ENCODE data around the gene RTN4. TPM values are rescaled to one million over a fixed set of nuclear protein-coding genes. Genes with fewer than 3 reads are reported as not detected.

The RTN4 gene
- total and polyA plus RNA-seq, 4 donors: 168 to 311 (median 230) TPM

- WGBS, 2 donors: 88 to 91% methylated on average over 7 of the region's 7 CpGs
- no peak overlapping the region for H3K27ac ChIP-seq (ENCODE audit: low read depth in 1 of 2, low read length in 1 of 2)
- H3K36me3 ChIP-seq (ENCODE audit: control insufficient read depth in 4 of 4, insufficient read depth in 4 of 4, low read length in 4 of 4): no peaks in the 10 kb centered on the region
- H3K4me1 ChIP-seq (ENCODE audit: control insufficient read depth in 5 of 5, insufficient read depth in 5 of 5, low read length in 5 of 5): peaks cover 0 to 4% (median 0%) of the 10 kb centered on the region in 5 donors
- no peak overlapping the region for H3K9ac ChIP-seq (ENCODE audit: insufficient read depth in 1 of 2, low read length in 2 of 2)
- no peak for TF ChIP-seq CTCF (IDR thresholded peaks at IDR 0.05; ENCODE audit: control extremely low read depth, extremely low read depth)
- no peaks in the 10 kb centered on the region for H3K27me3 ChIP-seq (ENCODE audit: control insufficient read depth in 3 of 3, insufficient read depth in 3 of 3, low read length in 2 of 3)
- ATAC-seq (ENCODE audit: insufficient read depth, low FRiP score) (no peak), DNase-seq (no peak)
- no peak overlapping the region for H3K4me3 ChIP-seq
- peaks cover 0 to 5% (median 3%) of the 10 kb centered on the region in 4 donors for H3K9me3 ChIP-seq (ENCODE audit: control insufficient read depth in 4 of 4, insufficient read depth in 3 of 4, low read length in 3 of 4)
Measured at GRCh38 chr2:54939446-54940118, 110.7 kb downstream of the RTN4 start.

GRCh38 chr2:54936766-54937165, 113.5 kb downstream of the RTN4 start:
- H3K36me3 ChIP-seq (ENCODE audit: control insufficient read depth in 4 of 4, insufficient read depth in 4 of 4, low read length in 4 of 4): no peaks in the 10 kb centered on the region
- H3K9me3 ChIP-seq (ENCODE audit: control insufficient read depth in 4 of 4, insufficient read depth in 3 of 4, low read length in 3 of 4): peaks cover 0 to 5% (median 3%) of the 10 kb centered on the region in 4 donors
- ATAC-seq (ENCODE audit: insufficient read depth, low FRiP score): no peak
- no peak overlapping the region for H3K4me3 ChIP-seq
- no peaks in the 10 kb centered on the region for H3K4me1 ChIP-seq (ENCODE audit: control insufficient read depth in 5 of 5, insufficient read depth in 5 of 5, low read length in 5 of 5)
- no peaks in the 10 kb centered on the region for H3K27me3 ChIP-seq (ENCODE audit: control insufficient read depth in 3 of 3, insufficient read depth in 3 of 3, low read length in 2 of 3)
- no peak overlapping the region for H3K9ac ChIP-seq (ENCODE audit: insufficient read depth in 1 of 2, low read length in 2 of 2)
- WGBS, 2 donors: 78 to 88% methylated on average over 8 of the region's 8 CpGs
- no peak for TF ChIP-seq CTCF (IDR thresholded peaks at IDR 0.05; ENCODE audit: control extremely low read depth, extremely low read depth)
- H3K27ac ChIP-seq (ENCODE audit: low read depth in 1 of 2, low read length in 1 of 2): no peak overlapping the region
- no peak for DNase-seq

GRCh38 chr2:54935389-54935788, 114.9 kb downstream of the RTN4 start:
- no peak overlapping the region for H3K9ac ChIP-seq (ENCODE audit: insufficient read depth in 1 of 2, low read length in 2 of 2)
- H3K9me3 ChIP-seq (ENCODE audit: control insufficient read depth in 4 of 4, insufficient read depth in 3 of 4, low read length in 3 of 4): peaks cover 0 to 5% (median 3%) of the 10 kb centered on the region in 4 donors
- H3K36me3 ChIP-seq (ENCODE audit: control insufficient read depth in 4 of 4, insufficient read depth in 4 of 4, low read length in 4 of 4): no peaks in the 10 kb centered on the region
- no peak overlapping the region for H3K27ac ChIP-seq (ENCODE audit: low read depth in 1 of 2, low read length in 1 of 2)
- TF ChIP-seq CTCF (IDR thresholded peaks at IDR 0.05; ENCODE audit: control extremely low read depth, extremely low read depth): no peak
- DNase-seq (no peak), ATAC-seq (ENCODE audit: insufficient read depth, low FRiP score) (no peak)
- H3K4me3 ChIP-seq: no peak overlapping the region
- H3K27me3 ChIP-seq (ENCODE audit: control insufficient read depth in 3 of 3, insufficient read depth in 3 of 3, low read length in 2 of 3): no peaks in the 10 kb centered on the region
- H3K4me1 ChIP-seq (ENCODE audit: control insufficient read depth in 5 of 5, insufficient read depth in 5 of 5, low read length in 5 of 5): no peaks in the 10 kb centered on the region
- 93 to 96% methylated on average over 4 of the region's 4 CpGs for WGBS, 2 donors

- Histone ChIP-seq H3K4me1 (ENCODE audit: control insufficient read depth in 5 of 5, insufficient read depth in 5 of 5, low read length in 5 of 5) (no peaks in the 10 kb centered on the region), H3K36me3 (ENCODE audit: control insufficient read depth in 4 of 4, insufficient read depth in 4 of 4, low read length in 4 of 4) (no peaks in the 10 kb centered on the region), H3K27ac (ENCODE audit: low read depth in 1 of 2, low read length in 1 of 2) (no peak overlapping the region), H3K27me3 (ENCODE audit: control insufficient read depth in 3 of 3, insufficient read depth in 3 of 3, low read length in 2 of 3) (no peaks in the 10 kb centered on the region), H3K9ac (ENCODE audit: insufficient read depth in 1 of 2, low read length in 2 of 2) (no peak overlapping the region), H3K4me3 (no peak overlapping the region), H3K9me3 (ENCODE audit: control insufficient read depth in 4 of 4, insufficient read depth in 3 of 4, low read length in 3 of 4) (peaks cover 0 to 4% (median 0%) of the 10 kb centered on the region in 4 donors)
- ATAC-seq (ENCODE audit: insufficient read depth, low FRiP score) (no peak), DNase-seq (no peak)
- 69 to 87% methylated on average over 6 of the region's 6 CpGs for WGBS, 2 donors
- TF ChIP-seq CTCF (IDR thresholded peaks at IDR 0.05; ENCODE audit: control extremely low read depth, extremely low read depth): no peak
Measured at GRCh38 chr2:54931473-54931872, 118.8 kb downstream of the RTN4 start.

All from lung (tissue), 12 donors.